ENCODE measurements around the gene TP53BP2.
"Not testable (repeated sequence)": the region's sequence is repeated elsewhere in the genome, so short reads cannot be mapped to it uniquely, and the experiment has no call there.

Gene TP53BP2, protein sequence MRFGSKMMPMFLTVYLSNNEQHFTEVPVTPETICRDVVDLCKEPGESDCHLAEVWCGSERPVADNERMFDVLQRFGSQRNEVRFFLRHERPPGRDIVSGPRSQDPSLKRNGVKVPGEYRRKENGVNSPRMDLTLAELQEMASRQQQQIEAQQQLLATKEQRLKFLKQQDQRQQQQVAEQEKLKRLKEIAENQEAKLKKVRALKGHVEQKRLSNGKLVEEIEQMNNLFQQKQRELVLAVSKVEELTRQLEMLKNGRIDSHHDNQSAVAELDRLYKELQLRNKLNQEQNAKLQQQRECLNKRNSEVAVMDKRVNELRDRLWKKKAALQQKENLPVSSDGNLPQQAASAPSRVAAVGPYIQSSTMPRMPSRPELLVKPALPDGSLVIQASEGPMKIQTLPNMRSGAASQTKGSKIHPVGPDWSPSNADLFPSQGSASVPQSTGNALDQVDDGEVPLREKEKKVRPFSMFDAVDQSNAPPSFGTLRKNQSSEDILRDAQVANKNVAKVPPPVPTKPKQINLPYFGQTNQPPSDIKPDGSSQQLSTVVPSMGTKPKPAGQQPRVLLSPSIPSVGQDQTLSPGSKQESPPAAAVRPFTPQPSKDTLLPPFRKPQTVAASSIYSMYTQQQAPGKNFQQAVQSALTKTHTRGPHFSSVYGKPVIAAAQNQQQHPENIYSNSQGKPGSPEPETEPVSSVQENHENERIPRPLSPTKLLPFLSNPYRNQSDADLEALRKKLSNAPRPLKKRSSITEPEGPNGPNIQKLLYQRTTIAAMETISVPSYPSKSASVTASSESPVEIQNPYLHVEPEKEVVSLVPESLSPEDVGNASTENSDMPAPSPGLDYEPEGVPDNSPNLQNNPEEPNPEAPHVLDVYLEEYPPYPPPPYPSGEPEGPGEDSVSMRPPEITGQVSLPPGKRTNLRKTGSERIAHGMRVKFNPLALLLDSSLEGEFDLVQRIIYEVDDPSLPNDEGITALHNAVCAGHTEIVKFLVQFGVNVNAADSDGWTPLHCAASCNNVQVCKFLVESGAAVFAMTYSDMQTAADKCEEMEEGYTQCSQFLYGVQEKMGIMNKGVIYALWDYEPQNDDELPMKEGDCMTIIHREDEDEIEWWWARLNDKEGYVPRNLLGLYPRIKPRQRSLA

DNA sequence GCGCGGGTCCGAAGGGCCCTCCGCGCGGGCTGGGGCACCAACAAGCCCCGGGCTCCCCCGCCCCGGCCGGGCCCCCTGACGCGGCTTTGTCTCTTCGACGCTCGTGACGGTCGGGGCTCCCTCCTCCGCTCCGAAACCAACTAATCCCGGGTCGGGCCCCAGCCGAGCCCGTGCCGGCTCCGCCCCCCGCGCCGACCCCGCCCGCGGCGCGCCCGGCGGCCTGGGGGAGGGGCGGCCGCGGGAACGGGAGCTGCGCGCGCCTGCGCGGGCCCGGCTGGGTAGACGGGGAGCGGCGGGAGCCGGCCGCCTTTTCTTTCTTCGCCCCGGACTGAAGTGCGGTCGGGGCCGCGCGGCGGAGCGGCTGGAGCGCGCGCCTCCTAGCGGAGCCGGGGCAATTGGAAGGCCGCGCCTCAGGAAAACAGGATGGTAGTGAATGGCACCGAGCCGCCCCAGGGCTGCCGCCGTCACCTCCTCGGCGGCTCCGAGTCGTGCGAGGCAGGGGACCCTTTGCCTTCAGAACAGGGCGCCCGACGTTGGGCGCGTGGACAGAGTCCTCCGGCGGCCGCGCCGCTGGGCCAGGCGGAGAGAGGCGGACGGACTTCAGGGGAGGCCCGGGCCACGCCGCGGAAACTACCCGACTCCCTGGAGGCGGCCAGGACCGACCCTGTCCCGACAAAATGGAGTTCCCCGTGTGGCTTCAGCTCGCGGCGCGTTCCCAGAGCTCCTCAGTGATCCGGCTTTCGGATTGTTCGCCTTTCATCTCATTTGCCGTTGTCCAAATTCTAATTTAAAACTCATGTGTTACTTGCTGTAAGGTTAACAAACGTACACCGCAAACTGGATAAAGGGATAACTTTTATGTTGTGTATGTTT lies at the start of gene TP53BP2:
Gene TP53BP2 (minus strand): TSS at position 138 of the 873 bp plus-strand sequence. CDS start 267 bp downstream, outside the sequence.
- DNase-seq = peak; percentile 69

DNA sequence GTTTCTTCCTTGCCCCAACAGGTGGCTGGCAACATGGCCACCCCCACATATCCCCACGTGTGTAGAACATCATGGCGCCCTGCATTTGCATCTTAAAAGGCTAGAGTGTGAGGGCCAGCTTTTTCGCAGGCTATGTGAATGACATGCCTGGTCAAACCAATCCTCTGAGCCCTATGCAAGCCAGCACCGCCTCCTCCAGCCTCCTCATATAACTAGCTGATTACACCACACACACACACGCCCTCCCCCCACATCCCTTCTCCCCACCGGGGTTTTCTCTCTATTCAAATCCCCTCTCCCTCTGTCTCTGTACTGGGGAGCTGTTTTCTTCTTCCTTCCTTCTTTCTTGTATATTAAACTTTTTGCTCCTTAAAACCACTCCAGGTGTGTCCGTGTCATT lies 44.7 kb upstream of the TP53BP2 start:
- DNase-seq = not testable (repeated sequence)

DNA sequence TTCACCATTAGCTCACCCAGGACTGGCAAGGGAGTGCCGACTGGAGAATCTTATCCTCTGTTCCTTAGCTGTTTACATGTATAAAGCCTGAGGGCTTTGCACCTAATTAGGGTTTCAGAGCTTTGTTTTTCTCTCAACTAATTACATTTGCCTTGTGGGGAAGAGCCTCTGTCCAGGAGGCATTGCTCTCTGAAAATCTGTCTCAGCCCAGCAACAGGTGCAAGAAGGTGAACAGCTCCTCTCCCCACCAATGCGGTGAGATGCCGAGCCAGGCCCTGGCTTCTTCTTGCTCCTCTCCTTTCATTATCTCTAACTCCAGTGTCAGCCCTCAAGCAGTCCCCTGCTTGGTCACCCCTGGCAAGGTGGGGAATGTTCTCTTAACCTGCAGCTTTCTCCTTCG lies 43.6 kb upstream of the TP53BP2 start:
- DNase-seq = not testable (repeated sequence)

DNA sequence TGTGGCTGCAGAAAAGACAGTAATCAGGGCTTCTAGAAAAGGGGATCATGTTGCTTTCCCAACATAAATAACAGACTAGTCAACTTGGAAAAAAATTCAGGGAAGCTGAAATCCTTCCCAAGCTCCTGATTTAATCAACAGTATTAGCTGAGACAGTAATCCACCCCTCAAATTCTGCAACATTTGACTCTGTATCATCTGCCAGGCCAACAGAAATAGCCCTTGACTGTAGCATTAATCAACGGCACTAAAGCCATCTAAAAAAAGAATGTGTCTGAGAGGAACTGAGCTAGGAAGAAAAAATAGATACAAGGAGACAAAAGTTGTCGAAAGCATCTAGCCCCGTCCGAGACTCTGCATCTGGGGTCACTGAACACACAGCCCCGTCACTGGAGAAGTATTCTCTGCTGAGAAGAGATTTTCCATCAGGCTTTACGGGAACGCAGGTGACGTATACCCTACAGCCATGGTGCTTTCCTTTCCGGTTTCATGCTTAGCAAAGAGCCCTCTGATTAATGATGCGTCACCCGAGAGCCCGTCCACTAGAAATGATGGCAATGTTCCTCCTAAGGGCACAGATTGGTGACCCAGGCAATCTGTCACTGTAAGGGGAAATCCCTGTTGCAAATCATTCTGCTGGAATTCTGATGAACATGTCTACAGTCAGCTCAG lies 42.1 kb upstream of the TP53BP2 start:
- no peak for DNase-seq

DNA sequence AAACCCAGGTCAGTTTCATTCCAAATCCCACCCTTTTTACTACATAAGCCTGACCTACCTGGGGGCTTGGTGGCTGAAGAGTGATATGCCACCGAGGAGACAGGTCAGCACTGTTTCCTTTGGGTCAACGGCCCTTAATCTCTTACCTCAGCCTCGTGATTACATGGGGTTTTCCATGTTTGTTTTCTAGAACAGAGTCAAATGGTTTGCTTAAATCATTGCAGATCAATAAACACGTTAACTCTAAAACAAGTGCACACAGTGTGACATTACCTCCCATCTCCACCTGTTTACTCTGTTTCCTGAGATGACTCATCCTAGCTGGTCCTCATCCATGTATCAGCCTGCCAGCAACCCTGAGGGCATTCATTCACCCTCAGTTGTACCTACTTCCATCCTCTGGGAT lies 40.8 kb upstream of the TP53BP2 start:
- no peak for DNase-seq

DNA sequence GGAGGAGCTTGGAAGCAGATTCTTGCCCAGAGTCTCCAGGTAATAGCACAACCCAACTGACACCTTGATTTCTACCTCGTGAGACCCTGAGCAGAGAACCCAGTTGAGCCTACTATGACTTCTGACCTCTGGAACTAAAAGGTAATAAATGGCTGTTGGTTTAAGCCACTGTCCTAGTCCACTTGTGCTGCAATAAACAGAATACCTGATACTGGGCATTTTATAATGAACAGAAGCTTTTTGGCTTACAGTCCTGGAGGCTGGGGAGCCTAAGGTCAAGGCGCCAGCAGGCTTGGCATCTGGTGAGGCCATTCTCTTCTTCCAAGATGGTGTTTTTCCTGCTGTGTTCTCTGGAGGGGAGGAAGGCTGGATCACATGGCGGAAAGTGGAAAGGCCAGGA lies 39.9 kb upstream of the TP53BP2 start:
- no peak for DNase-seq

DNA sequence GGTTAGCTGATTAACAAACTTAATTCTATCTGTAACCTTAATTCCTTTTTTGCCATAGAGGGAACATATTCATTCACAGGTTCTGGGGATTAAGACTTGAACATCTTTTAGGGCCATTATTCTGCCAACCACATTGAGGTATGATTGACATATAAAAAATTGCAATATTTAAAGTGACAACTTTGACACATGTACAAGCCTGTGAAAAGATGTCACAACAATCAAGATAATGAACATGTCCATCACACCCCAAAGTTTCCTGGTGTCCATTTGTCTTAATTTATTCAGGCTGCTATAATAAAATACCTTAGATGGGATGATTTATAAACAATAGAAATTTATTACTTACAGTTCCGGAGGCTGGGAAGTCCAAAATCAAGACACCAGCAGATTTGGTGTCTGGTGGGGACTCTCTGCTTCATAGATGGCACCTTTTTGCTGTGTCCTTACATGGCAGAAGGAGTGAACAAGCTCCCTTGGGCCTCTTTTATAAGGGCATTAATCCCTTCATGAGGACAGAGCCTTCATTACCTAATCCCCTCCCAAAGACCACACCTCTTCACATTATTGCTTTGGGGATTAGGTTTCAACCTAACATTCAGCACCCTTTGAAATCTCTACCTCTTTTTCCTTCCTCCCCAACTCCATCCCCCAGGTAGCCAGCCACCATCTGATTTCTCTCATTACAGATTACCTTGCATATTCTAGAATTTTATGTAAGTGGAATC lies 33.0 kb upstream of the TP53BP2 start:
- no peak for DNase-seq

DNA sequence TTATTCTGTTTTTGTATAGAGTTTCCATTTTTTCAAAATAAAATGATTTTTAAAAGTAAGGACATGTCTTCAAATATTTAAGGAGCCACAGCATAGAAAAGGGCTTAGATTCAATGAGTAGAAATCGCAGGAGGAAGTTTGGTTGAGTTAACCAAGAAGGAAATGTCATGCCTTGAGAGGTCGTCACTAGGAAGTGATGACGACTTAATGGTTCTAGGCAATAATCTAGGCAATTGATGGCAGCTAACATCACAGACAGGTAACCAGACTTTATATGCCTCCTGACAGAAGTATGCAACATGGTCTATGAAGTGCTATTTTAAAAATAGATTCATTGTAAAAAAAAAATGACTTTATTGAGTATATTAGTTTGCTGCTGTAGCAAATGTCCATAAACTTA lies 32.1 kb upstream of the TP53BP2 start:
- DNase-seq = no peak

DNA sequence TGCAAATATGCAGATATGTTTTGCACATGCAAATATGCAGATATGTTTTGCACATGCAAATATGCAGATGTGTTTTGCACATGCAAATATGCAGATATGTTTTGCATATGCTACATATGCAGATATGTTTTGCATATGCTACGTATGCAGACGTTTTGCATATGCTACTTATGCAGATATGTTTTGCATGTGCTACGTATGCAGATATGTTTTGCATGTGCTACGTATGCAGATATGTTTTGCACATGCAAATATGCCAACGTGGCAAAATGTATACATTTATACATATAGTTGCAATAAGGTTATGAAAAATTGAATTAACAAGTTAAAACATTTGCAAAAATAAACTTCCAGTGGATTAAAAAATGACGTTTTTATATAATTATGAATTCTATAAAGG lies 30.8 kb upstream of the TP53BP2 start:
- DNase-seq = no peak

DNA sequence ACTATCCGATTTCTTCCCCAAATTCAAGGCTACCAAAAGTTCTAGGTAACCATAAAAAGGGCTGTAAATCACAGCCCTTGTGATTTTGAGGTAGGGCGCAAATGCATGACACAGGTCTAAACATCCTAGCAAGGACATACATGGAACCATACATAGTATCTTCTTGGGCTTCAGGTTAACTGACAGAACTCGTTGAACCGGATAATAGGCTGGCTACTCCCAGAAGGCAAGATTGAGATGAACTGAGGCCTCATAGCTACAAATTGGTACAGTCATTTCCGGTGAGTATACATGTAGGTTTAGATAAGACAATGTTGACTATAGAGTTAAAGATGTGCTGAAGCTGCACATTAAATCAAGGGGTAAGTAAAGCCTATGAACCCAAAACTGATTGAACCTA lies 27.3 kb upstream of the TP53BP2 start:
- no peak for DNase-seq

DNA sequence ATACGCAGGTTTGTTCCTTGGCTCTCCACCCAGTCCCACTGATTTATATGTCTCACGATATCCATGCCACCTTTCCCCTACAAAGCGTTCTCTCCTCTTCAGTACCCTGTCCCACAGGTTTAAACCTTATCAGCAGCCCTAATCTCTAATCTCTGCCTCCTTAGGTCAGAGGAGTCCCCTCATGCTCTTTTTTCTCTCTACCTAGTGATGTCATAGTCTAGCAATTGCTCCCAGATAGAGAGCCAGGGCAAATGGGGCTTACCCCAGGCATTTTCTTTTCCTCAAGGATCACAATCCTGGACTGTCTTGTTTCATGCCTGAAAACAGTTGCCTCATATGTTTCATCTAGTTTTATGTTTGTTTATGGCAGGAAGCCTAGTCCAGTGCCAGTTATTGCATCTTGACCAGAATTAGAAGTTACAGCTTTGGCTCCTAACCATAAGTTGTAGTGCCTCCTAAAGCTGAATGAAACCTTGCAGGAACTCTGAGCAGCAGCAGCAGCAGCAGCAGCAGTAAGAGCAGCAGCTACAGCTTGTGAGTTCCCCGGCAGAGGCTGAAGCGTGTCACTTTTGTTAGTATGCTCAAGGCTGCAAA lies 26.7 kb upstream of the TP53BP2 start:
- DNase-seq = no peak

DNA sequence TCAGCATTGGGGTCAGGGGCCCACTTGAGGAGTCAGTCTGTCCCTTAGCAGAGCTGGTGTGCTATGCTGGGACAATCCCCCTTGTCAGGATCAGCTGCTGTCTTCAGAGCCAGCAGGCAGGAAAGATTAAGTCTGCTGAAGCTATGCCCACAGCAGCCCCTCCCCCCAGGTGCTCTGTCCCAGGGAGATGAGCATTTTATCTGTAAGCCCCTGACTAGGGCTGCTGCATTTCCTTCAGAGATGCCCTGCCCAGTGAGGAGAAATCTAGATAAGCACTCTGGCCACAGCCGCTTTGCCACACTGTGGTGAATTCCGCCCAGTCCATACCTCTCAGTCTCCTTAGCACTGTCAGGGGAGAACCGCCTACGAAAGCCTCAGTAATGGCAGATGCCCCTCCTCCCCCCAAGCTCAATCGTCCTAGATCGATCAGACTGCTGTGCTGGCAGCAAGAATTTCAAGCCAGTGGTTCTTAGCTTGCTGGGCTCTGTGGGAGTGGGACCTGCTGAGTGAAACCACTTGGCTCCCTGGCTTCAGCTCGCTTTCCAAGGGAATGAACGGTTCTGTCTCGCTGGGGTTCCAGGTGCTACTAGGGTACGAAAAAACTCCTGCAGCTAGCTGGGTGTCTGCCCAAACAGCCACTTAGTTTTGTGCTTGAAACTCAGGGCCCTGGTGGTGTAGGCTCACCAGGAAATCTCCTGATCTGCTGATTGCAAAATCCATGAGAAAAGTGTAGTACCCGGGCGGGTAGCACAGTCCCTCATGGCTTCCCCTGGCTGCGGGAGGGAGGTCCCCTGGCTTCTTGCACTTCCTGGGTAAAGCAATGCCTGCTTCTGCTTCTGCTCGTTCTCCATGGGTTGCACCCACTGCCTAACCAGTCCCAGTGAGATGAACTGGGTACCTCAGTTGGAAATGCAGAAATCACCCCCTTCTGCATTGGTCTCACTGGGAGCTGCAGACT lies 25.1 kb upstream of the TP53BP2 start:
- no peak for DNase-seq

DNA sequence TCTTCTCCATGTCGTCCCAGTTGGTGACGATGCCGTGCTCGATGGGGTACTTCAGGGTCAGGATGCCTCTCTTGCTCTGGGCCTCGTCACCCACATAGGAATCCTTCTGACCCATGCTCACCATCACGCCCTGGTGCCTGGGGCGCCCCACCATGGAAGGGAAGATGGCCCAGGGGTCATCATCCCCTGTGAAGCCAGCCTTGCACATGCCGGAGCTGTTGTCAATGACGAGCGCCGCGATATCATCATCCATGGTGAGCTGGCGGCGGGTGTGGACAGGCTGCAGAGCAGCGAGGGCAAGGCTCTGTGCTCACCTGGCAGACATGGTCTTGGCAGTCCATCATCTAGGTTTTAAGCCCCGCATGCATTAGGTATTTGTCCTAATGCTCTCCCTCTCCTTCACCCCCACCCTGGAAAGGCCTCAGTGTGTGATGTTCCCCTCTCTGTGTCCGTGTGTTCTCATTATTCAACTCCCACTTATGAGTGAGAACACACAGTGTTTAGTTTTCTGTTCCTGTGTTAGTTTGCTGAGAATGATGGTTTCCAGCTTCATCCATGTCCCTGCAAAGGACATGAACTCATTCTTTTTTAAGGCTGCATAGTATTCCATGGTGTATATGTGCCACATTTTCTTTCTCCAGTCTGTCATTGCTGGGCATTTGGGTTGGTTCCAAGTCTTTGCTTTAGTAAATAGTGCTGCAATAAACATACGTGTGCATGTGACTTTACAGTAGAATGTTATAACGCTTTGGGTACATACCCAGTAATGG lies 19.0 kb upstream of the TP53BP2 start:
- not testable (repeated sequence) for DNase-seq

DNA sequence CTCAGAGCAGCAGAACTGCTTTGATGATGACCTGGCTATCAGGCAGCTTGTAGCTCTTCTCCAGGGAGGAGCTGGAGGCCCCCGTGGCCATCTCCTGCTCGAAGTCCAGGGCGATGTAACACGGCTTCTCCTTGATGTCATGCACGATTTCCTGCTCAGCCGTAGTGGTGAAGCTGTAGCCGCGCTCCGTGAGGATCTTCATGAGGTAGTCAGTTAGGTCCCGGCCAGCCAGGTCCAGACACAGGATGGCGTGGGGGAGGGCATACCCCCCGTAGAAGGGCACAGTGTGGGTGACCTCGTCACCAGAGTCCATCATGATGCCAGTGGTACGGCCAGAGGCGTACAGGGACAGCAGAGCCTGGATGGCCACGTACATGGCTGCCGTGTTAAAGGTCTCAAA lies 18.3 kb upstream of the TP53BP2 start:
- no peak for DNase-seq

DNA sequence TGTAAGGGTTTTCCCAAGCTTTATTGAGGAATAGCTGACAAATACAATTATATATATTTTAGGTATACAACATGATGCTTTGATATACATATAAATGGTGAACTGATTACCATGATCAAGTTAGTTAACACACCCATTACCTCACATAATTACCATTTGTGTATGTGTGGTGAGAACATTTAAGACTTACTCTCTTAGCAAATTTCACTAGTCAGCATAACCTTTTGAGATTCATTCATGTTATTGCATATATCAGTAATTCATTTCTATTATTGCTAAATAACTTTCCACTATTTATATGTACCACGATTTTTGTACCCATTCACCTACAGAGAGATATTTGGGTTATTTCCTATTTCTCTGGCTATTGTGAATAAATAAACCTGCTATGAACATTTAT lies 16.2 kb upstream of the TP53BP2 start:
- no peak for DNase-seq

DNA sequence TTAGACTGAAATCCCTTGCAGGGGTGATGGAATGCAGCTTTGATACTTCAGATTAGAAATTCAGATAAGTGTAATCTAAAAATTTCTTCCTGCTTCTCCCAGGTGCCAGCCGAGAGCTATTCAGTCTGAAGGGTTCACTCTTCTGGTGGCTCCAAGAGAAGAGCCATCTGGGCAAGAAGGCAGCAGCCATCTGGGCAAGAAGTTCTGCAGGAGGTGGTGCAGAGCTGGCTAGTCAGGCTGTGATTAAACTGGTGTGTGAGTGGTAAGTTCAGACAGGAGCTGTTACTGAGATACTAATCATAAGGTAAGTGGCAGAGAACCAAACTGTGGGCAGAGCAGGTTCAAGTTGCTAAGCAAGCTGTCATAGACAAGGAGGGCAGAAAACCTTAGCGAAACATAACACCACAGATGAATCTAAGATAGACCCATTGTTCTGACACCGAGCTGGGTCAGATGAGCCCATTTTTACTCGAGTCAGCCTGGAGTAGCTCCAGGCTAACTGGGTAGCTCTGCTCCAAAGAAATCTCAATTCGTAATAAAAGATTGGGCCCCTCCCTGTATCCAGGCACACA lies 14.4 kb upstream of the TP53BP2 start:
- DNase-seq = no peak

DNA sequence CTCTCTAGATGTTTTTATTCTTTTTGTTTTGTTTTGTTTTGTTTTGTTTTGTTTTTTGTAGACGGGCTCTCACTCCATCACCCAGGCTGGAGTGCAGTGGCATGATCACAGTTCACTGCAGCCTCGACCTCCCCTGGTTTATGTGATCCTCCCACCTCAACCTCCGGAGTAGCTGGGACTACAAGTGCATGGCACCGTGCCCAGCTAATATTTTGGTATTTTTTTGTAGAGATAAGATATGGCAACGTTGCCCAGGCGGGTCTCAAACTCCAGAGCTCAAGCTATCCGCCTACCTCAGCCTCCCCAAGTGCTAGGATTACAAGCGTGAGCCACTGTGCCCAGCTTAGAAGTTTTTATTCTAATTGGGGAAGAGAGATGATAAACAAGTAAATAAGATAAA lies 13.3 kb upstream of the TP53BP2 start:
- DNase-seq = no peak

DNA sequence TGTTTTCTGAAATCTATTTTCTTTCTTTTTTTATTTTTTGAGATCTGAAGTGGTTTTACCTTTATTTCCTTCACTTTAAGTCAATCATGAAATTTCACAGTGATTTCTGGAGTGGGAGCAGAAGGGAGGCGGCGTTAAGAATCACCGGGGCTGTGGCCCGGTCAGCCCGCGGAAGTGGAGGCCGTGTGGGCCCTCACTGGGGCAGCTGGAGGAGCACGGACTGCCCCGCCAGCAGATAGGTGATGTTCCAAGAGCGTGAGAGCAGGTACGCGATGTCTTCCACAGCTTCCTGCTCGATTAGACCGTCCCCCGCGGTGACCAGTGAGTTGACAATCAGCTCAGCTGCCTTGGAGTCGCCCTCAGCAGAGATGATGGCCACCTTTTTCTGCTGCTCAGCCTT lies 10.6 kb upstream of the TP53BP2 start:
- DNase-seq = no peak
